Fibroblast of skin of right biceps (primary cell): ENCODE measurements around the gene CREBZF.
A peak's percentile ranks its signal among the peaks of the same experiment; 100 is the strongest.
"Not testable (repeated sequence)": the region's sequence is repeated elsewhere in the genome, so short reads cannot be mapped to it uniquely, and the experiment has no call there.

Source experiments
- DNase-seq: peaks from one replicate; pipeline ENCODE4 v3.0.0-alpha.2; 2013

Gene CREBZF

GRCh38 chr11:85670949-85671663, 6.2 kb upstream of the CREBZF start:
- not testable (repeated sequence) for DNase-seq

- no peak for DNase-seq
Observed at GRCh38 chr11:85668157-85668556, 3.2 kb upstream of the CREBZF start.

GRCh38 chr11:85666687-85667086, 1.8 kb upstream of the CREBZF start:
- no peak for DNase-seq

GRCh38 chr11:85665733-85666132, 804 bp upstream of the CREBZF start:
- DNase-seq, result no peak

- peak; percentile 74 for DNase-seq
Observed at GRCh38 chr11:85663753-85664614, 945 bp downstream of the CREBZF start.

- DNase-seq, result no peak
Observed at GRCh38 chr11:85663080-85663752, 1.7 kb downstream of the CREBZF start.

GRCh38 chr11:85661972-85662664, 2.8 kb downstream of the CREBZF start:
- DNase-seq, result no peak

- DNase-seq, result no peak
Observed at GRCh38 chr11:85658180-85658579, 6.7 kb downstream of the CREBZF start.

GRCh38 chr11:85656777-85657176, 8.2 kb downstream of the CREBZF start:
- no peak for DNase-seq

GRCh38 chr11:85654343-85654742, 10.6 kb downstream of the CREBZF start:
- not testable (repeated sequence) for DNase-seq

- no peak for DNase-seq
Observed at GRCh38 chr11:85652786-85653447, 12.0 kb downstream of the CREBZF start.

- no peak for DNase-seq
Observed at GRCh38 chr11:85651118-85651517, 13.8 kb downstream of the CREBZF start.

GRCh38 chr11:85647604-85648299, 17.2 kb downstream of the CREBZF start, which contains the start of gene TMEM126A:
Gene TMEM126A, plus strand, starts transcription at chr11:85647967. Its CDS starts 2,289 bp downstream, at chr11:85650256.
- DNase-seq, result peak; percentile 82

GRCh38 chr11:85647078-85647477, 17.9 kb downstream of the CREBZF start:
- DNase-seq, result no peak

- no peak for DNase-seq
Observed at GRCh38 chr11:85643191-85643614, 21.7 kb downstream of the CREBZF start.

- DNase-seq, result no peak
Observed at GRCh38 chr11:85634747-85635146, 30.2 kb downstream of the CREBZF start.

- peak; percentile 6 for DNase-seq
Observed at GRCh38 chr11:85628771-85629341, 36.1 kb downstream of the CREBZF start.

GRCh38 chr11:85627998-85628770, 36.7 kb downstream of the CREBZF start, which contains the start of gene TMEM126B:
Gene TMEM126B, plus strand, starts transcription at chr11:85628593. Its CDS starts 15 bp downstream, at chr11:85628608.
- peak; percentile 98 for DNase-seq

GRCh38 chr11:85627332-85627997, 37.5 kb downstream of the CREBZF start, which contains the start of gene DLG2:
Gene DLG2, minus strand, starts transcription at chr11:85627344.
- peak; percentile 28 for DNase-seq
